GM12878 (cell line): ENCODE data around the gene TRDN. TPM values are rescaled to one million over a fixed set of nuclear protein-coding genes. Genes with fewer than 3 reads are reported as not detected.
A peak's percentile ranks its signal among the peaks of the same experiment; 100 is the strongest.
"Not testable (repeated sequence)": the region's sequence is repeated elsewhere in the genome, so short reads cannot be mapped to it uniquely, and the experiment has no call there.

Experiments
- ATAC-seq: fragments of 200-7000 bp; cut with Tn5 transposase; 3 replicates; pipeline ENCODE4 v1.9.1; 2020; ENCODE audit warnings: mild to moderate bottlenecking, moderate library complexity
- BruUV-seq: library from RNA; stranded (reverse); fragments of 400-500 nt; replicated peaks from 2 replicates; lab custom pipeline; 2021; lab: Mats Ljungman, UMichigan
- CTCF ChIA-PET: fragments of 300-600 bp; sonication (Branson Sonifier 250); formaldehyde crosslinking; extraction: SDS; loops from one replicate; lab custom pipeline; 2021; ENCODE audit warnings: inconsistent platforms; lab: Yijun Ruan, JAX
- POLR2A ChIA-PET: fragments of 350-600 bp; formaldehyde crosslinking; extraction: SDS; loops from one replicate; lab custom pipeline; 2021; ENCODE audit warnings: inconsistent platforms; lab: Charles Lee
- RAD21 ChIA-PET: fragments of 300-600 bp; sonication (Branson Sonifier 250); formaldehyde crosslinking; loops from one replicate; lab custom pipeline; 2023; ENCODE audit warnings: antibody characterized with exemption; ENCODE audit not compliant: unreplicated experiment; lab: Charles Lee
- SMC1A ChIA-PET: fragments of 300-600 bp; sonication (Branson Sonifier 250); formaldehyde crosslinking; loops from one replicate; lab custom pipeline; 2023; ENCODE audit not compliant: unreplicated experiment, uncharacterized antibody; lab: Charles Lee
- DNase-seq: peaks from one replicate; pipeline ENCODE4 v3.0.0-alpha.2; 2011; ENCODE audit warnings: low read depth, low spot score
- FAIRE-seq: peaks from 3 replicates; lab custom pipeline; 2011; peaks lifted over from hg19 to GRCh38; lab: Jason Lieb, UNC
- H2AFZ ChIP-seq: 2 replicates; pipeline ENCODE4 v1.6.0; 2011; ENCODE audit warnings: low read depth, low read length, control low read depth; ENCODE audit not compliant: control insufficient read depth
- H3K27ac ChIP-seq: 2 replicates; pipeline ENCODE4 v1.5.1; 2011; ENCODE audit warnings: control low read depth; ENCODE audit not compliant: control insufficient read depth, insufficient read depth
- H3K27me3 ChIP-seq, 2 experiments: replicated peaks in 1 of 2; 2 replicates each; pipeline versions ENCODE4 v1.6.0 to v1.6.1; 2011; ENCODE audit warnings: low read length in 1 of 2; ENCODE audit not compliant: control insufficient read depth in 2 of 2, insufficient read depth in 2 of 2
- H3K36me3 ChIP-seq, 2 experiments: 2 replicates each; pipeline ENCODE4 v1.5.1; 2011; ENCODE audit warnings: low read length in 1 of 2; ENCODE audit not compliant: control insufficient read depth in 2 of 2, insufficient read depth in 2 of 2
- H3K4me1 ChIP-seq: 2 replicates; pipeline ENCODE4 v1.6.1; 2011; ENCODE audit warnings: mild to moderate bottlenecking, low read length, moderate library complexity, mixed read lengths; ENCODE audit not compliant: control insufficient read depth, insufficient read depth
- H3K4me2 ChIP-seq: 2 replicates; pipeline ENCODE4 v1.6.0; 2011; ENCODE audit warnings: control low read depth; ENCODE audit not compliant: control insufficient read depth, insufficient read depth
- H3K4me3 ChIP-seq: fragments of 200-600 bp; sonication (generic); 2 replicates; pipeline ENCODE4 v1.5.1; 2016
- H3K79me2 ChIP-seq: 2 replicates; pipeline ENCODE4 v1.6.0; 2011; ENCODE audit warnings: low read length; ENCODE audit not compliant: control insufficient read depth, insufficient read depth
- H3K9ac ChIP-seq: 2 replicates; pipeline ENCODE4 v1.8.0; 2011; ENCODE audit warnings: low read length, control low read depth, mixed read lengths; ENCODE audit not compliant: control insufficient read depth, insufficient read depth
- H3K9me3 ChIP-seq: replicated peaks from 3 replicates; pipeline ENCODE4 v1.5.1; 2011; ENCODE audit warnings: mild to moderate bottlenecking, low read length; ENCODE audit not compliant: control insufficient read depth, insufficient read depth
- H4K20me1 ChIP-seq: 2 replicates; pipeline ENCODE4 v1.6.0; 2011; ENCODE audit not compliant: control insufficient read depth, insufficient read depth
- RAD21 ChIP-seq: IDR thresholded peaks from 2 replicates; pipeline ENCODE4 v1.6.1; 2011; ENCODE audit warnings: mild to moderate bottlenecking, low read depth, low read length, moderate library complexity; ENCODE audit not compliant: insufficient read depth
- SIX5 ChIP-seq: IDR thresholded peaks from 2 replicates; pipeline ENCODE4 v1.6.1; 2011; ENCODE audit warnings: mild to moderate bottlenecking, low read depth, low read length, moderate library complexity; ENCODE audit not compliant: severe bottlenecking
- SMC3 ChIP-seq: IDR thresholded peaks from 2 replicates; pipeline ENCODE4 v1.6.1; 2011; ENCODE audit warnings: low read length, improper control_type of control experiment, borderline replicate concordance
- WGBS: methylation state at CpG from one replicate; pipeline ENCODE4 v1.1.6; 2016; ENCODE audit warnings: low lambda C conversion rate; ENCODE audit not compliant: insufficient replicate concordance, insufficient coverage; ENCODE audit errors: missing lambda C conversion rate; 5-methylcytosine and 5-hydroxymethylcytosine counted together
- in situ Hi-C: fragments of 300-500 bp; cut with MboI; formaldehyde crosslinking; loops from 9 replicates; pipeline ENCODE4 v1.14.3; 2018; ENCODE audit warnings: mixed read lengths
- intact Hi-C: fragments of 100-400 bp; cut with micrococcal nuclease; formaldehyde crosslinking; loops from one replicate; pipeline ENCODE4 v1.14.2; 2022; ENCODE audit not compliant: unreplicated experiment
- polyA plus RNA-seq, 11 experiments: library from polyadenylated mRNA; depleted of rRNA in 4 of 11; unstranded in 6 of 11; stranded (reverse) in 5 of 11; fragments of >200 nt; fragmentation: Nextera tagmentation in 4 of 11; fragmentation: Illumina TruSeq in 1 of 11; extraction: Ambion mirVana in 4 of 11; extraction: Trizol in 1 of 11; gene quantifications; 1 replicate in 1 of 11; 2 replicates in 10 of 11; pipeline versions ENCODE4 v1.2.1 to v1.2.3, GENCODE V29; 2011 to 2016; ENCODE audit warnings: inconsistent platforms in 2 of 11, missing spikeins in 2 of 11, low read depth in 1 of 11
- total RNA-seq, 4 experiments: library from RNA; depleted of rRNA in 3 of 4; stranded (reverse); fragments of >200 nt in 3 of 4; fragmentation: Illumina TruSeq in 1 of 4; extraction: Trizol in 1 of 4; gene quantifications; 2 replicates each; pipeline versions ENCODE4 v1.2.1 to v1.2.3, GENCODE V29; 2013 to 2021
- TF ChIP-seq, protein P1 (sequence below), 3 experiments: IDR thresholded peaks in 2 of 3; conservative IDR thresholded peaks in 1 of 3; 2 replicates each; pipeline ENCODE4 v1.5.1; 2011; ENCODE audit warnings: low read depth in 3 of 3, low read length in 3 of 3, mild to moderate bottlenecking in 3 of 3, control low read depth in 2 of 3, moderate library complexity in 2 of 3, inconsistent platforms in 1 of 3, mixed read lengths in 1 of 3; ENCODE audit not compliant: control insufficient read depth in 2 of 3, insufficient read depth in 1 of 3; ENCODE audit errors: extremely low read depth in 1 of 3

TRDN gene
- total and polyA plus RNA-seq, 10 of the 15 experiments (the other 5 are each of a cell fraction or from before 2014, with no cell fraction given), result not detected

DNA sequence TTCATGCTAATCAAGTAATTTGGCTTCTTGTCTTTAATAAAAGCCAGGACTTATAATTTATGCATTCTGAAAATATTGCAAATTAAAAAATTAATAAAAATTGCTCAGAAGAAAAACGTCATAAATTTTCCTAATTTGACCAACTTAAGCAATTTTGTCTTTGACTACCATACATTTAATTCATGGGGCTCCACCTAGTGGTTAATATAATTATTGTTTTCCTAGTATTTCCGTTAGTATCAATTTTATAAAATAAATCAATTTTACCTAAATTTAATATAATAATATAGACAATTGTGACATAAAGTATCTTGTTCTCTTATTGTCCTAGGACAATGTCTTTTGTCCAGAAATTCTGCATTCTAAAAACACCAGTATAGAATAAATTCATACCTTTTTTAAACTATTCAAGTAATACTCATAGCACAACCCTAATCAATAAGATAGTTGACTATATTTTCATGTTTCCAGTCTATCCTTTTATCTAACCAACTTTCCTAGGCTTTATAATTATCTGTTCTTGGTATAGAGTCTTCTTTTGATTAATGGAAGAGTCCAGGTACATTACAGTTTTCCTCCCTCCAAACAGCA, 319.9 kb downstream of the TRDN start:
- H3K27ac ChIP-seq, result no peak overlapping the region
- WGBS, result 2% methylated on average over 2 of the region's 2 CpGs
- SMC1A ChIA-PET, result interaction anchor here (0.7 to 5.8 kb wide), 4 partner anchors 27 to 447 kb away, joined by 3 to 77 read pairs (median 6); no protein-coding TSS in a partner anchor
- FAIRE-seq (peak; percentile 75), ATAC-seq (no peak), DNase-seq (no peak)
- POLR2A ChIA-PET, result no interaction called here
- H3K9ac ChIP-seq, result no peak overlapping the region
- no peaks in the 10 kb centered on the region for H3K9me3 ChIP-seq
- H3K27me3 ChIP-seq, result no peaks in the 10 kb centered on the region
- no peaks in the 10 kb centered on the region for H3K4me1 ChIP-seq
- intact Hi-C loops (loop anchor here (2.0 to 5.0 kb wide), 2 partner anchors 370 to 586 kb away; no protein-coding TSS in a partner anchor), in situ Hi-C loops (loop anchor here (10.0 kb wide), 1 partner anchor 452 kb away; no protein-coding TSS in a partner anchor)
- H3K4me2 ChIP-seq, result no peak overlapping the region
- no peaks in the 10 kb centered on the region for H4K20me1 ChIP-seq
- no peaks in the 10 kb centered on the region for H3K79me2 ChIP-seq
- H3K36me3 ChIP-seq, result no peaks in the 10 kb centered on the region
- no peak overlapping the region for H2AFZ ChIP-seq
- CTCF ChIA-PET, result interaction anchor here (0.6 to 6.0 kb wide), 9 partner anchors 9 to 586 kb away, joined by 3 to 175 read pairs (median 4); no protein-coding TSS in a partner anchor
- no TSS peak for BruUV-seq
- H3K4me3 ChIP-seq, result no peak overlapping the region
- TF ChIP-seq, protein P1, sequence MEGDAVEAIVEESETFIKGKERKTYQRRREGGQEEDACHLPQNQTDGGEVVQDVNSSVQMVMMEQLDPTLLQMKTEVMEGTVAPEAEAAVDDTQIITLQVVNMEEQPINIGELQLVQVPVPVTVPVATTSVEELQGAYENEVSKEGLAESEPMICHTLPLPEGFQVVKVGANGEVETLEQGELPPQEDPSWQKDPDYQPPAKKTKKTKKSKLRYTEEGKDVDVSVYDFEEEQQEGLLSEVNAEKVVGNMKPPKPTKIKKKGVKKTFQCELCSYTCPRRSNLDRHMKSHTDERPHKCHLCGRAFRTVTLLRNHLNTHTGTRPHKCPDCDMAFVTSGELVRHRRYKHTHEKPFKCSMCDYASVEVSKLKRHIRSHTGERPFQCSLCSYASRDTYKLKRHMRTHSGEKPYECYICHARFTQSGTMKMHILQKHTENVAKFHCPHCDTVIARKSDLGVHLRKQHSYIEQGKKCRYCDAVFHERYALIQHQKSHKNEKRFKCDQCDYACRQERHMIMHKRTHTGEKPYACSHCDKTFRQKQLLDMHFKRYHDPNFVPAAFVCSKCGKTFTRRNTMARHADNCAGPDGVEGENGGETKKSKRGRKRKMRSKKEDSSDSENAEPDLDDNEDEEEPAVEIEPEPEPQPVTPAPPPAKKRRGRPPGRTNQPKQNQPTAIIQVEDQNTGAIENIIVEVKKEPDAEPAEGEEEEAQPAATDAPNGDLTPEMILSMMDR (IDR thresholded peaks at IDR 0.05 in 2 of 3, conservative IDR thresholded peaks at IDR 0.05 in 1 of 3; ENCODE audit: control insufficient read depth in 2 of 3, extremely low read depth in 1 of 3, insufficient read depth in 1 of 3, low read depth in 3 of 3, low read length in 3 of 3), result peak in 1 of 3 experiments; percentile 26; a peak in 3 of 6 replicates
- peak; percentile 50; the same call in 1 of the 2 replicates for TF ChIP-seq RAD21
- TF ChIP-seq SIX5, result no peak
- peak; percentile 50; the same call in 1 of the 2 replicates for TF ChIP-seq SMC3
- RAD21 ChIA-PET, result interaction anchor here (0.6 to 6.0 kb wide), 4 partner anchors 339 to 447 kb away, joined by 3 to 91 read pairs (median 3); no protein-coding TSS in a partner anchor

DNA sequence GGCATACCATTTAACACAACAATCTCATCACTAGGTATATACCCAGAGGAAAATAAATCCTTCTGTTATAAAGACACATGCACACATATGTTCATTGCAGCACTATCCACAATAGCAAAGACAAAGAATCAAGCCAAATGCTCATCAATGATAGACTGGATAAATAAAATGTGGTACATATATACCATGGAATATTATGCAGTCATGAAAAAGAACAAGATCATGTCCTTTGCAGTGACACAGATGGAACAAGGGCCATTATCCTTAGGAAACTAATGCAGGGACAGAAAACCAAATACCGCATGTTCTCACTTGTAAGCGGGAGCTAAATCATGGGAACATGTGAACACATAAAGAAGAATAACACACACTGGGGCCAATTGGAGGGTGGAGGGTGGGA, 322.3 kb downstream of the TRDN start:
- POLR2A ChIA-PET, H3K4me3 ChIP-seq, H3K79me2 ChIP-seq, H3K27me3 ChIP-seq, DNase-seq, H3K9ac ChIP-seq, H3K36me3 ChIP-seq, ATAC-seq, BruUV-seq, H3K4me1 ChIP-seq, H3K4me2 ChIP-seq, H2AFZ ChIP-seq, intact Hi-C loops, FAIRE-seq, H4K20me1 ChIP-seq, H3K27ac ChIP-seq, H3K9me3 ChIP-seq: not testable (repeated sequence)
- WGBS, result 91% methylated on average over 2 of the region's 2 CpGs
- in situ Hi-C loops, result loop anchor here (5.0 to 10.0 kb wide), 2 partner anchors 450 to 587 kb away; no protein-coding TSS in a partner anchor
- ChIA-PET RAD21 (interaction anchor here (0.8 to 1.5 kb wide), 3 partner anchors 443 to 447 kb away, joined by 3 to 7 read pairs (median 3); no protein-coding TSS in a partner anchor), CTCF (interaction anchor here (0.6 to 2.2 kb wide), 2 partner anchors 445 kb away, joined by 3 to 13 read pairs; no protein-coding TSS in a partner anchor), SMC1A (interaction anchor here (1.2 to 1.8 kb wide), 2 partner anchors 442 to 445 kb away, joined by 6 to 7 read pairs; no protein-coding TSS in a partner anchor)
